ENCODE data around the gene SCAMP4. TPM values are rescaled to one million over a fixed set of nuclear protein-coding genes. Genes with fewer than 3 reads are reported as not detected.

SCAMP4 gene
- total and polyA plus RNA-seq, 2 donors from 2014 or later = 49.5 to 90.1 TPM

GRCh38 chr19:1856345-1856697, 48.9 kb upstream of the SCAMP4 start:
- DNase-seq (peak in 2 of 5 donors; percentile 59 to 73), FAIRE-seq (no peak)
- TF ChIP-seq, protein P1, sequence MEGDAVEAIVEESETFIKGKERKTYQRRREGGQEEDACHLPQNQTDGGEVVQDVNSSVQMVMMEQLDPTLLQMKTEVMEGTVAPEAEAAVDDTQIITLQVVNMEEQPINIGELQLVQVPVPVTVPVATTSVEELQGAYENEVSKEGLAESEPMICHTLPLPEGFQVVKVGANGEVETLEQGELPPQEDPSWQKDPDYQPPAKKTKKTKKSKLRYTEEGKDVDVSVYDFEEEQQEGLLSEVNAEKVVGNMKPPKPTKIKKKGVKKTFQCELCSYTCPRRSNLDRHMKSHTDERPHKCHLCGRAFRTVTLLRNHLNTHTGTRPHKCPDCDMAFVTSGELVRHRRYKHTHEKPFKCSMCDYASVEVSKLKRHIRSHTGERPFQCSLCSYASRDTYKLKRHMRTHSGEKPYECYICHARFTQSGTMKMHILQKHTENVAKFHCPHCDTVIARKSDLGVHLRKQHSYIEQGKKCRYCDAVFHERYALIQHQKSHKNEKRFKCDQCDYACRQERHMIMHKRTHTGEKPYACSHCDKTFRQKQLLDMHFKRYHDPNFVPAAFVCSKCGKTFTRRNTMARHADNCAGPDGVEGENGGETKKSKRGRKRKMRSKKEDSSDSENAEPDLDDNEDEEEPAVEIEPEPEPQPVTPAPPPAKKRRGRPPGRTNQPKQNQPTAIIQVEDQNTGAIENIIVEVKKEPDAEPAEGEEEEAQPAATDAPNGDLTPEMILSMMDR (IDR thresholded peaks at IDR 0.05; ENCODE audit: borderline replicate concordance, extremely low read depth, insufficient read depth) = no peak
- Histone ChIP-seq H3K4me1 (ENCODE audit: control insufficient read depth in 2 of 3, insufficient read depth in 2 of 3, low read depth in 1 of 3, low read length in 3 of 3) (peaks cover 0 to 36% (median 16%) of the 10 kb centered on the region in 3 donors), H3K4me3 (ENCODE audit: low read length in 3 of 3) (no peak overlapping the region), H3K9ac (ENCODE audit: low read length in 3 of 3) (peak overlapping the region in 1 of 3 donors; percentile 7), H3K27me3 (ENCODE audit: control insufficient read depth, insufficient read depth, low read length) (no peaks in the 10 kb centered on the region), H3K27ac (ENCODE audit: low read depth in 2 of 2, low read length in 2 of 2) (peak overlapping the region; percentile 55 to 87), H3K9me3 (ENCODE audit: control insufficient read depth in 2 of 3, insufficient read depth in 1 of 3, low read length in 3 of 3) (no peaks in the 10 kb centered on the region), H3K36me3 (ENCODE audit: control insufficient read depth in 2 of 3, insufficient read depth in 3 of 3, low read length in 3 of 3) (no peaks in the 10 kb centered on the region)
- intact Hi-C loops (cut with DNase I) = no loop called here

DNA sequence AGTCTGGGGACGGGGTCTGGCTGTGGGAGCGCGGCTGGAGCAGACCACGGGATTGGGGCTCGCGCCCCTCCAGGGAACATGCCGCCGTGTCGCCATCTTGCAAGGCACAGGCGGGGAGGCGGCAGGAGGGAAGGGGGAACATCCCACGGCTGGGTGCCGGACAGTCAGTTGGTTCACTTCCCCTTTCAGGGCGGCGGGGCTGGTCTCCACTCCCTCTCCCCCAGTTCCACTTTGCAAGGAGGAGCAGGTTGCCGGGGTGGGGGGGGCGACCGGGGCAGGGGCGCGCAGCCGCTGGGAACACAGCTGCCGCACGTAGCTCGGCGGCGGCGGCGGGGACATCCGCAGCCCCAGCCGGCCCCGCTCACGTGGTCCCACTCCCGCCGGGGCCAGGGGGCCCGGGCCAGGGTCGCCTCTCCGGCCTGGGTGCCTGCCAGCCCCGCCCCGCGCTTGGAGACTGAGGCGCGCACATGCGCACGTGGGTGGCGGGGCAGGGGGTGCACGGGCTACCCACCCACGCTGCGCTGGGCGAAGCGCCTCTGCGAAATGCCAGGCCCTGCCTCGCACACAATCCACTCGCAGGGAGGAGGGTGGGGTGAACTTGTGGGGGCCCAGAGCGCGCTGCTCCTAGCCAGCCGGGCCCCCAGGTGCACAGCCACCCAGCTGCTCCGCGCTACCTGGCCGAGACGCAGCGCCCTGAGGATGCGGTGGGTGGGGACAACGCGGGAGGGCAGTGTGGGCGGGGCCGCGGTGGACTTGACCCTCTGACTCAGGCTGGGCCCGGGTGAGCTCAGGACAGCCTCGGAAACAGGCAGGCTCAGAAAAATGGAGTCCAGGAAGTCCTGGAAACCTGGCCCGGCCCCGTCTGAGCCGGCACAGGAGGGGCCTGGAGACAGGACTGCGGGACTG, 48.2 kb upstream of the SCAMP4 start:
- H3K4me1 ChIP-seq (ENCODE audit: control insufficient read depth in 2 of 3, insufficient read depth in 2 of 3, low read depth in 1 of 3, low read length in 3 of 3) = peaks cover 0 to 41% (median 16%) of the 10 kb centered on the region in 3 donors
- FAIRE-seq (no peak), DNase-seq (peak; percentile 58 to 95 (median 77))
- no peaks in the 10 kb centered on the region for H3K27me3 ChIP-seq (ENCODE audit: control insufficient read depth, insufficient read depth, low read length)
- peak overlapping the region in 1 of 3 donors; percentile 46 for H3K9ac ChIP-seq (ENCODE audit: low read length in 3 of 3)
- peak overlapping the region; percentile 75 to 83 for H3K27ac ChIP-seq (ENCODE audit: low read depth in 2 of 2, low read length in 2 of 2)
- no peaks in the 10 kb centered on the region for H3K36me3 ChIP-seq (ENCODE audit: control insufficient read depth in 2 of 3, insufficient read depth in 3 of 3, low read length in 3 of 3)
- TF ChIP-seq, protein P1 (IDR thresholded peaks at IDR 0.05; ENCODE audit: borderline replicate concordance, extremely low read depth, insufficient read depth) = no peak
- no peaks in the 10 kb centered on the region for H3K9me3 ChIP-seq (ENCODE audit: control insufficient read depth in 2 of 3, insufficient read depth in 1 of 3, low read length in 3 of 3)
- intact Hi-C loops (cut with DNase I) = no loop called here
- H3K4me3 ChIP-seq (ENCODE audit: low read length in 3 of 3) = peak overlapping the region in 2 of 3 donors; percentile 38 to 44

- DNase-seq = peak in 2 of 5 donors; percentile 10 to 80
- Histone ChIP-seq H3K36me3 (ENCODE audit: control insufficient read depth in 2 of 3, insufficient read depth in 3 of 3, low read length in 3 of 3) (no peaks in the 10 kb centered on the region), H3K4me1 (ENCODE audit: control insufficient read depth in 2 of 3, insufficient read depth in 2 of 3, low read depth in 1 of 3, low read length in 3 of 3) (peaks cover 0 to 41% (median 16%) of the 10 kb centered on the region in 3 donors), H3K27me3 (ENCODE audit: control insufficient read depth, insufficient read depth, low read length) (no peaks in the 10 kb centered on the region), H3K27ac (ENCODE audit: low read depth in 2 of 2, low read length in 2 of 2) (peak overlapping the region; percentile 75 to 83), H3K9ac (ENCODE audit: low read length in 3 of 3) (peak overlapping the region in 1 of 3 donors; percentile 46), H3K4me3 (ENCODE audit: low read length in 3 of 3) (peak overlapping the region in 1 of 3 donors; percentile 44), H3K9me3 (ENCODE audit: control insufficient read depth in 2 of 3, insufficient read depth in 1 of 3, low read length in 3 of 3) (no peaks in the 10 kb centered on the region)
- intact Hi-C loops (cut with DNase I) = no loop called here
- FAIRE-seq = no peak
- TF ChIP-seq, protein P1 (IDR thresholded peaks at IDR 0.05; ENCODE audit: borderline replicate concordance, extremely low read depth, insufficient read depth) = no peak
Measured at GRCh38 chr19:1857648-1858326, 47.4 kb upstream of the SCAMP4 start.

Data from kidney (tissue), 14 donors.